NCI-H187 (cell line): ENCODE measurements around the gene SLC36A3.
"Not testable (repeated sequence)": the region's sequence is repeated elsewhere in the genome, so short reads cannot be mapped to it uniquely, and the experiment has no call there.

Experiments used
- DNase-seq, 2 experiments: peaks; one replicate each; lab custom pipeline; 2025; lab: John Stamatoyannopoulos, UW

Gene SLC36A3

DNA sequence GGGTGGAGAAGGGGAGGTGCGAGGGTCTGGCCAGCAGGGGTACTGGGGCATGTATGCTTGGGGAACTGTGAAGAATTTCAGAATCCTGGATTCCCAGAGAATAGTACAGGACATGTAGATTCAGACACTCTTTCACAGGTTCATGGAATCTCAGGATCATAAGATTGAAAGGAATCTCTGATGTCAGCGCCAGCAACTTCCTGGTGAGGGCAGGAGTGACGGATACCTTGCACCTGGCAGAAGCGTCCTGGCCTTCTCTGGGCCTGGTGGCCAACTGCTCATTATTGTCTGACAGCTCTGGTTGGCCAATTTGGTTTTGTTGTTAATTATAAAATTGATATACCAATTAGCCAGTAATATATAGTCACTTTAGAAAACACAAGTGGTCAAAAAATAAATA is 43.6 kb downstream of the SLC36A3 start:
- DNase-seq = no peak

DNA sequence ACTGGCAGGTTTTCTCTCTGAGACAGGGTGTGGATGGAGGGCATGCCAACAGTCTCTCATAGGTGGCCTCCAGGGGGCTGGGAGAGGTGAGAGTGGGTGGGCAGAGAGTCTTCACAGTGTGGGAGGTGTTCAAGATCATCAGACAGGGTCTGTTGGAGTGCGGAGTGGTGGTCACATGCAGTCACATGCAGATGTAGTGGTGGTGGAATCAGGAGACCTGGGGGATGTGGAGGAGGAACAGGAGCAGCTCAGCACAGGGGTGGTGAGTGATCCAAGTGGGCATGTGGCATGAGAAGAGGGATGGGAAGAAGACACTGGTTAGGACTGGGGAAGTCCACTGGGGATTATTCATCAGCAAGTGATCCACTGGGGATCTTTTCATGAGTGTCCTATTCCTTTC is 44.8 kb downstream of the SLC36A3 start:
- no peak for DNase-seq

DNA sequence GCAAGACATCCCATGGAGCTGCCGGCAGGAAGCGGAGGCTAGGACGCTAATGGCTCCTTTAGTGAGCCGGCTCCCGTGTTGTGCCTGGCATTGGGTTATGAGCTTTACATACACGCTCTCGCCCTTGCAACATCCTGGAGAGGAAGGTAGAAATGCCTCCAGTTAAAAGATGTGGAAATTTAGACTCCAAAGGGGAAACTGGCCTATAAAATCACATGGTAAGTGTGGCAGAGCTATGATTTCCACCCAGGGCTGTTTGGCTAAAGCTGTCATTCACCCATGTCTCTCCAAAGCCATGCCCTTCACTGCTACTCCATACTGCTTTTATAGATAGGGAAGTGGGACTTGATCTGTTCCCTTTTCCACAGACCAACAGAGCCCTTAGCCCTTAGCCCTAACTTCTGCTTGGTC is 45.4 kb downstream of the SLC36A3 start:
- DNase-seq = no peak

DNA sequence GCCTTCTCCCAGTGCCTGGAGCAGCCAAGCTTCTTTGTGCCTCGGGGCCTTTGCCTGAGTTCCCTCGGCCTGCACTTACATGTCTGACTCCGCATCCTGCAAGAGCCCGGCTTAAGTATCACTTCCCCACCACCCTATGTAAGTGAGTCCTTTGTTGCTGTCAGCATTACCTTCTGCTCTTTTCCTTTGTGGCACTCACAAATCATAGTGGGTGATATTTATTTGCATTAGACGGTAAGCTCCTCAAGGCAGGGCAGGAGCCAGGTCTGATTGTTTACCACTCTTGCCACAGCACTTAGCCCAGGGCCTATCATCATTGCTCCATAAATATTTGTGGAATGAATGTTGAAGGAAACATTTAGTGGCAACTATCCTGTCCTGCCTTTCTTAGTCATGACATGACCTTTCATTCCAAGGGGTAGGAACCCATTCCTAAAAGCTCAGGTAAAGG is 45.8 kb downstream of the SLC36A3 start:
- DNase-seq = no peak

- DNase-seq = no peak
Observed at GRCh38 chr5:151255621-151256286, 47.8 kb downstream of the SLC36A3 start.

- not testable (repeated sequence) for DNase-seq
Observed at GRCh38 chr5:151254990-151255389, 48.6 kb downstream of the SLC36A3 start.

DNA sequence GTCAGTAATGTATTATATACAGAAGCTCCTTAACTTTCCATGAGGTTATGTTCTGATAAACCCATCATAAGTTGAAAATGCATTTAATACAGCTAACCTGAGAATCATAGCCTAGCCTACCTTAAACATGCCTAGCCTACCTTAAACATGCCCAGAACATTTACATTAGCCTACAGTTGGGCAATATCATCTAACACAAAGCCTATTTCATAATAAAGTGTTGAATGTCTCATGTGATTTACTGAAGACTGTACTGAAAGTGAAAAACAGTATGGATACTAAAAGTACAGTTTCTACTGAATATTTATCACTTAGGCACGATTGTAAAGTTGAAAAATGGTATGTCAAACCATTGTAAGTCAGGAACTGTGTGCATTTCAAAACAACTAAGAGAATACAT is 49.0 kb downstream of the SLC36A3 start:
- no peak for DNase-seq

- DNase-seq = no peak
Observed at GRCh38 chr5:151253605-151253950, 50.0 kb downstream of the SLC36A3 start.

- peak; percentile 79 to 98 for DNase-seq
Observed at GRCh38 chr5:151252762-151253604, 50.6 kb downstream of the SLC36A3 start, which contains the start of gene GM2A. TSS of gene GM2A (plus strand) at chr5:151253185. CDS start at chr5:151253217, 32 bp downstream.

- no peak for DNase-seq
Observed at GRCh38 chr5:151251621-151252020, 51.9 kb downstream of the SLC36A3 start.

- DNase-seq = no peak
Observed at GRCh38 chr5:151251001-151251551, 52.5 kb downstream of the SLC36A3 start.

DNA sequence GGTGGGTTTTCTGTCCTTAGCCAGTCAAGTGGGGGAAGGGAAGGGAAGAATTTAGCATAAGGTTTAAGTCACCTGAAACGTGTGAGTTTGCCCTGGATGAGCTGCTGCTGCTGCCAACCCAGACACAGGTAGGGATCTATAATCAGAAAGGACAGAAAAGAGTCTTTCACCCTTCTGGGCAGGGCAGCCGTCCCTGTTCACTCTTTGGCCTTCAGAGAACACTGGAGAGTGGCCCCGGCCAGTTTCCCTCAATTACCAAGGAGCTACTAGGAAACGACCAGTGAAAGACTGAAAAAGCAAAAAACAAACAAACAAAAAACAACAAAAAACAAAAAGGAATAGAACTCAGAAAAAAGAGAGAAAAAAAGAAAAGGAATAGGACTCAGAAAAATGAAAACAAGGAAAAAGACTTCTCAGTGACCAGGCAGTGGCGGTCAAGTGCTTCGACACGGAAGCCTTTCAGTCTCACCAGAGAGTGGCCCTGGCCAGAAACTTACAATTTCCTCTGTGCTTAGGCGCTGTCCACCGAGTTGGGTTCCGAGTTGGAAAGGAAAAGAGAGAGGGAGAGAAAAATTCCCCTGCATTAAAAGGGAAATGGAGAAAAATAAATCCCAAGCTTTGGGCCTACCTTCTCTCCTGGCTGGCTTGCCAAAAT is 53.1 kb downstream of the SLC36A3 start:
- DNase-seq = no peak

DNA sequence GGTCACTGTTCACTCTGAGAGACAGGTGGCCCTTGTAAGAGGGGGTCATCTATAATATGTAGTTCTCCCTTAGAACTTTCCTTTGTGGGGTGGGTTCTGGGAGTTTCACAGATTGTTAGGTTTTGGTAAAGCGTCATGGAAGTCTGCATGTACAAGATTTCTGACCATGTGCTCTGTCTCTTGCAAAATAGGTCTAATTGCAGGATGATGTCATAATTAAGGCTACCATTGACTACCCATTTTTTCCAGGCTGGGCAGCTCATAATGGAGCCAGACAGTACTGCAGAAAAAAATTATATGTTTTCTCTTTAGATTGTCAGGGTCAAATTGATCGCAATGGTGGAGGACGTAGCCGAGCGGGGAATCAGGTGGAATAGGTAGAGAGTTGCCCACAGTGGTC is 54.3 kb downstream of the SLC36A3 start:
- DNase-seq = no peak

- DNase-seq = no peak
Observed at GRCh38 chr5:151248651-151249050, 54.9 kb downstream of the SLC36A3 start.

GRCh38 chr5:151245680-151246219 is 57.8 kb downstream of the SLC36A3 start:
- DNase-seq = no peak

- DNase-seq = no peak
Observed at GRCh38 chr5:151244206-151244605, 59.4 kb downstream of the SLC36A3 start.

GRCh38 chr5:151243564-151243963 is 60.0 kb downstream of the SLC36A3 start:
- no peak for DNase-seq

GRCh38 chr5:151243127-151243526 is 60.4 kb downstream of the SLC36A3 start:
- no peak for DNase-seq

DNA sequence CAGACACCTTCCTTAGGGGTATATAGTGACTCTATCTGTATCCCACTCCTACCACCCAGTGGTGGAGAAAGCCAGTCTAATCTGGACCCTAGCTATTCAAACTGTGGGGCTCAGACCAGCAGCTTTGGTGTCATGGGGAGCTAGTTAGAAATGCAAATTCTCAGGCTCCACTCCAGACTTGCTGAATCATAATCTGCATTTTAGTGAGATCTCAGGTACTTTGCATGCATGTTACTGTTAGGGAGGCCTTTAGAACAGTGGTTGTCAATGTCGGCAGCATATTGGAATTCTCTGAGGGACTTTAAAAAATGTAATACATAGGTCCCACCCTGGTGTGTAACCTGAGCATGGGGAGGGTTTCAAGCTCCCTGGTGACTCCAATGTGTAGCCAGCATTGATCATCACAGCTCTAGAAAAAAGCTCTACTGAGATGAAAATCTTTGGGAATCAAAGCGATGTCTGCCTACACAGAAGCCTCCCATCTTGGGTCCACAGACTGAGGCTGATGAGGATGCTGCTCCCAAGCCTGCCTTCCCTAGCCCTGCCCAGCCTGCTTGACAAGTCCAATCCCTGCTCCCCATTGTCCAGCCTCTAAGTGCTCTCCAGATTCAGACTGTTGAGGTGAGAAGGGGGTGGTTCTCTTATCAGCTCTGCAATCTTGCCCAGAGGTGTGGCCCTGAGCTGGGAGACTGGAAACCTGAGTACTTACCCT is 62.5 kb downstream of the SLC36A3 start:
- DNase-seq = peak; percentile 47 to 89

- not testable (repeated sequence) for DNase-seq
Observed at GRCh38 chr5:151240268-151240835, 63.2 kb downstream of the SLC36A3 start.

- DNase-seq = peak; percentile 10 to 42
Observed at GRCh38 chr5:151239237-151239861, 64.2 kb downstream of the SLC36A3 start.
